GM19455 (cell line): Measurements from ENCODE around the gene TMEM108.

Experiments used
- ATAC-seq: cut with Tn5 transposase; IDR thresholded peaks from one replicate; pipeline ENCODE4 v1.9.1; 2021; ENCODE audit not compliant: unreplicated experiment

TMEM108 gene

DNA sequence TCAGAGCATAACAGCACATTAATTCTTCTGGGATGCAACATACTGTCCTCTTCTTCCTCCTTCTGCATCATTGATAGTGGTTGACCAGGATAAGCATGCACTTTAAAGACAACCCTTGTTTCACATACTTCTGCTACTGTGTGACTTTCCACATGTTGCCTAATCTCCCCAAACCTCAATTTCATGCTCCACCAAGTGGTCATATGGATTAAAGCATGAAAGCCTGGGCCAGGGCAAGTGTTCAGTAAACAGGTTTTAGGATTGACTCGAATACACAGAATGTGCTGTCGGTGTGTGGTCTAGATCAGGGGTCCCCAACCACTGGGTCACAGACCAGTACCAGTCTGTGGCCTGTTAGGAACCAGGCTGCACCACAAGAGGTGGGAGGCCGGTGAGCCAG lies 339.2 kb downstream of the TMEM108 start:
- no peak for ATAC-seq

DNA sequence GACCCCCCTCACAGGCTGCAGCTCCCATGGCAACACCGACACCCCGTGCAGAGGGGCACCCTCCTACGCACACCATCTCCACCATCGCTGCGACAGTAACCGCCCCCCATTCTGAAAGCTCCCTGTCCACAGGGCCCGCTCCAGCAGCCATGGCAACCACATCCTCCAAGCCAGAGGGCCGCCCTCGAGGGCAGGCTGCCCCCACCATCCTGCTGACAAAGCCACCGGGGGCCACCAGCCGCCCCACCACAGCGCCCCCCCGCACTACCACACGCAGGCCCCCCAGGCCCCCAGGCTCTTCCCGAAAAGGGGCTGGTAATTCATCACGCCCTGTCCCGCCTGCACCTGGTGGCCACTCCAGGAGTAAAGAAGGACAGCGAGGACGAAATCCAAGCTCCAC lies 341.7 kb downstream of the TMEM108 start:
- ATAC-seq = no peak

DNA sequence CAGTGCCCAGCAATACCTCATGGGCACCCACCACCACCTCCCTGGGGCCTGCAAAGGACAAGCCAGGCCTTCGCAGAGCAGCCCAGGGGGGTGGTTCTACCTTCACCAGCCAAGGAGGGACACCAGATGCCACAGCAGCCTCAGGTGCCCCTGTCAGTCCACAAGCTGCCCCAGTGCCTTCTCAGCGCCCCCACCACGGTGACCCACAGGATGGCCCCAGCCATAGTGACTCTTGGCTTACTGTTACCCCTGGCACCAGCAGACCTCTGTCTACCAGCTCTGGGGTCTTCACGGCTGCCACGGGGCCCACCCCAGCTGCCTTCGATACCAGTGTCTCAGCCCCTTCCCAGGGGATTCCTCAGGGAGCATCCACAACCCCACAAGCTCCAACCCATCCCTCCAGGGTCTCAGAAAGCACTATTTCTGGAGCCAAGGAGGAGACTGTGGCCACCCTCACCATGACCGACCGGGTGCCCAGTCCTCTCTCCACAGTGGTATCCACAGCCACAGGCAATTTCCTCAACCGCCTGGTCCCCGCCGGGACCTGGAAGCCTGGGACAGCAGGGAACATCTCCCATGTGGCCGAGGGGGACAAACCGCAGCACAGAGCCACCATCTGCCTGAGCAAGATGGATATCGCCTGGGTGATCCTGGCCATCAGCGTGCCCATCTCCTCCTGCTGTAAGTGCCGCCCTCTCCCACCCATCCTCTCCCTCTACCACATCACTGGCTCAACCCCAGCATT lies 342.5 kb downstream of the TMEM108 start:
- ATAC-seq = no peak

GRCh38 chr3:133381346-133382109 lies 343.3 kb downstream of the TMEM108 start:
- no peak for ATAC-seq

DNA sequence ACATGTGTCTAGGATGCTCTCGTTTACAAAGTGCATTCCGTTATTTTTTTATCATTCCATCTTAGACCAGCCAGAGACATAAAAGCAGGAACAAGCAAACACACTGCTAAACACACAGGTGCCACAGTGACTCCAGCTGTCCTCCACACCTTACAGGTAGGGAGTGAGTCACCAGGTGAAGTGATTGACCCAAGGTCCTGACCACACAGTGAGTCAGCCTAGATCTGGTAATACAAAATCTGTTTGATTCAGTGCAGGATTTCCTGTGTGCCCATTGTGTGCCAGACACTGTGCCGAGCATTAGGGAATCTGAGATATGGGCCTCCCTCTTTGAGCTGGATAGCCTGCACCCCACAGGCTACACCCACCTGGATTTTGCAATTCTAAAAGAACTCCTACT lies 345.0 kb downstream of the TMEM108 start:
- ATAC-seq = no peak

DNA sequence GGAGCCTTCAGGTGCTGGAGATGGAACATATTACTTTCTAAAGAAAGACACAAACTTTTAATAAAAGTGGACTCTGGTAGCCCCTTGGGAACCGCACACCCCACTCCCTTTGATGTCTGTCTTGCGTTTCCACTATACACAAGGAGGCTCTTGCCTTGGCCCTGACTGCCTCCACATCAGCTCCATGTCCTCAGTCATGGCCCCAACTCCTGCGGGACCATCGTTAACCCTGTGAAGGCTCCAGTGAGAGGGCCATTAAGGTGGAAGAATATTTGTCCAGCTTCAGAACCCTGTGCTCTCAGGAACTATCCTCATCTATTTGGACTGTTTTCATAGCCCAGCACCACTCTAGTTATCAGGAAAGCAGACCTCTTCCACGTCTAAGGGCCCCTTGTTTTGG lies 345.6 kb downstream of the TMEM108 start:
- no peak for ATAC-seq

GRCh38 chr3:133384331-133385027 lies 346.3 kb downstream of the TMEM108 start:
- ATAC-seq = no peak

DNA sequence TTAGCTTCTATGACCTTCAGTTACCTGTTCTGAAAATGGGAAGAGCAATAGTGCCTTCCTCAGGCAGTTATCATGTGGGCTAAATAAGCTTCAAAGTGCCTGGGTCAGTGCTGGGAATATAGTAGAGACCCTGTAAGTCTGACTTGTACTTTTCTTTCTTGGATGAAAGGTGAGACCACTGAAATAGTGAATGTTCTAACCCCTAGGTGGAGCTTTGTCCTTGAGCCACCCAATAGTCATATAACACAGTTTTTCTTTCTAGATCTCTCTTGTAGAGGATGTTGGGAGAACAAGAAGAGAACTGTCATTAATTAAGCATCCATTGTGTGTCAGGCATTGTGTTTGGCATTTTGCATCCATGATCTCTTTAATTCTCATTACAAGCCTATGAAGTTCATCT lies 348.7 kb downstream of the TMEM108 start:
- no peak for ATAC-seq

- no peak for ATAC-seq
Observed at GRCh38 chr3:133387341-133387740, 349.1 kb downstream of the TMEM108 start.

GRCh38 chr3:133388696-133389395 lies 350.7 kb downstream of the TMEM108 start:
- no peak for ATAC-seq

DNA sequence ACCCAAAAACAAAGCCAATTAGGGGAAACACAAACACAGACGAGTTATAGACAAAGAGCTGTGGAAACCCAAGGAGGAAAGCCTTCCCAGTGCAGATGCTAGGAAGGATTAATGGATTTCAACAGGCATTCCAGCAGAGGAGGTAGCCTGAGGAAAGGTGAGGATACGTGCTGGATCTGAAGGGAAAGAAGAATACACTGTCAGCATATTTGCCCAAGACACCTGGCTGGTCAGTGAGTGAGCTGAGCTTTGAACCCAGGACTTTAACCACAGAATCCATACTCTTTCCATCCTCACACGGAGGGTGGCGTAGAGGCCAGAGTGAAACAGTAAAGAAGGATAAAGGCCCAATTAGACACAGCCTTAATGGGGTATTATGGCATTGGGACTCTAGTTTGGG lies 352.5 kb downstream of the TMEM108 start:
- no peak for ATAC-seq

DNA sequence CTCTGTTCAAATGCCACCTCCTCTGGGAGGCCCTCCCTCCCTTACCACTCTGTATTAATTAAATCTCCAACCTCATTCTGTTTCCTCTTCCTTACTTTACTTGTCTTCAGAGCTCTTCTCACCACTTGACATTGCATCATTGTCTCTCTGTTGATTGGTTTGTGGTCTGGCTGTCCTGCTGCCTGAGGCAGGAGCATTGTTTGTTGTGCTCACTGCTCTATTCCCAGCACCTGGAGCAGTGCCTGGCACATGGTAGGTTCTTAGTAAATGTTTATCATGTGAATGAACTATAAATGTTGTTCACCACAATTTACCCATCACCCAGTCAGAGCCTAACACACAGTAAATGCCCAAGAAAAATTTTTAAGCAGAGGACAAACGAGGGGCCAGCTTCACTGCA lies 355.0 kb downstream of the TMEM108 start:
- ATAC-seq = no peak

DNA sequence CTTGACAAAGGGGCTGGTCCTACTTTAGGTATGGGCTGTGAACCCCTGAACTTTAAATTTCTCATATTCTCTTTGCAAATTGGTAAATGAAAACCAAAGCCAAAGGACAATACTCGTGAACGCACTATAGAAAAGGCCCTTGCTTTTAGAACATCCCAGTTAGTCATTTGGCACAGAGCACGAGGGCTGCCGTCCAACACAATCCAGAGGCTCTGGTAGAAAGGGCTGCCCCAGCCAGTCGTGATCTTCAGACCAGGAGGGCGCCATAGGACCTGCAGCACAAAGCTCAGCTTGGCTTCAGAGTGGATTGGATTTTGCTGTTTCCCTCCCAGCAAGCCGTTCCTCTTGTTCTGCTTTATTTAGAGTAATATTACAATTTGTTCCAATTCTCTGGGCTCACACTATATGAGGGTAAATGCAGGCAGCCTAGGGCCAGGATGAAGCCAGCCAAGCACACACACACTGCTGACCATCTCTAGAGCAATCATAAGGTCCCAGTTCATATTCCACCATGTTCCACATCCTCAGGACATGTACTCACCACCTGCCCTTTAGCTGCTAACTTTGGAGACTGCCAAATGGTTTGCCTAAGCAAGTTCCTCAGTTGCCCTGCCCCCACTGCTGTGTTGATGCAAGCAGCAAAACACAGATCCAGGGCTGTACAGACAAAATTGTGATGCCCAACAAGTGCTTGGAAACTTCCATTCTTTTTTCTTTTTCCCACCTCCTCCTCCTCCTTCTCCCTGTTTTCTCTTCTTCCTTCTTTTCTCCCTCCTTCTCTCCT lies 355.7 kb downstream of the TMEM108 start:
- no peak for ATAC-seq

DNA sequence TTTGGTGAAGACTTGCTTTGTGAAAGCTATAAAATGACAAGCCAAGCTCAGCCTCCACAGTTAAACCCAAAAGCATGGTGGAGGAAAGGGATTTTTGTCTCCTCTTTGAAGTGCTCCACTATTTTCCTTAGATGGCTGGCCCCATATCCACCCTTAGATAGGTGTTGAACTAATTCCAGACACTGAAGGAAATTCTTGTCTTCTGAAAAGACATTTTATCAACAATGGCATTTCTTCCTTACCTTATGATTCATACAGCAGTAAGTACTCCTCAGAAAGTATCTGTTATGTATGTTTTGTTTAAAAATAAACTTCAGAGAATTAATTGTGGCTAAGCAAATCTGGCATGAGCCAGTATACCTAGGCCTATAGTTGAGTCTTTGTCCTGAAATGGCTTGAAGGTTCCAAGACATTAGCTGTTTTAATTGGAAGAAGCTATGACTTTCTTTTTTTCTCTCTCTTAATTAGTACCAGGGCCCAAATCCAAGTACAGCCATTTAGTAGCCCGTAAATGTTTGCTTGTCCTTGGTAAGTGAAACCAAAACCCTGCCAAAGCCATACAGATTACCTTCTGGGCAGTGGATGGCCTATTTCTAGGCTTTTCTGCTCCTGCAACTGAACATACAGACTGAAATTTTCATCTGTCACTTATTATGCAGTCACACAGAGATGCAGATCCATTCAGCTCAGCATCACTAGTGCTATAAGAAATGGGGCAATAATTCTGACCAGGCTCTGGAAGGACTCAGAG lies 356.5 kb downstream of the TMEM108 start:
- no peak for ATAC-seq

DNA sequence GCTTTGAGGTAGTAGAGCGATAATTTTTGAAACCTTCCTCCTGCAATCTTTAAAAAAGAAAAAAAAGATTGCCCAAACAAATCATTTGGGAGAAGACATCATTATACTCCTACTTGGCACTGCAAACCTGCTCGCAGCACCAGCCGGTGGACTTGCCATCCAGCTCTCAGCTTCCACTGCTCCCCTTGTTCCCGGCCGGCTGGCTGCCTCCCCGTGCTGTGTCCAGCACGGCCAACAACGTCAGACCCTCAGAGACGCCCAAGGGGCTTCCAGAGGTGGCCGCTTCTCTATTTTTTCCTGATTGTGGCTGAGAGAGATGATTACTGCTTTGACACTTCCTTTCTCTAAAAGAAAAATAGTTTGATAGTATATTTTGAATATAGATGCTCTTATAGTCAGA lies 358.7 kb downstream of the TMEM108 start:
- ATAC-seq = no peak

DNA sequence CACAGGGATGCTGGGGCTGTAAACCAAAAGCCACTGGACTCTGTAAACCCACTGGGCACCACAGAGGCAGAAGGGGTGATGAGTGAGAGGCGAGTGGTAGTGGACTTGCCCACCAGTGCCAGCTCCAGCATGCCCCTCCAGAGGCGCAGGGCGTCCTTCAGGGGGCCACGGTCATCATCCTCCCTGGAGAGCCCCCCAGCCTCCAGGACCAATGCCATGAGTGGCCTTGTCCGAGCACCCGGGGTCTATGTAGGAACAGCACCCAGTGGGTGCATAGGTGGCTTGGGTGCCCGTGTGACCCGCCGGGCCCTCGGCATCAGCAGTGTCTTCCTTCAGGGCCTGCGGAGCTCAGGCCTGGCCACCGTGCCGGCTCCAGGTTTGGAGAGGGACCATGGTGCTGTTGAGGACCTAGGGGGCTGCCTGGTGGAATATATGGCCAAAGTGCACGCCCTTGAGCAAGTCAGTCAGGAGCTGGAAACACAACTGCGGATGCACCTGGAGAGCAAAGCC lies 361.9 kb downstream of the TMEM108 start, which contains the start of gene BFSP2:
TSS of gene BFSP2 (plus strand) at position 51 of the 510 bp plus-strand sequence. CDS start at position 79, 28 bp downstream.
- ATAC-seq = no peak

DNA sequence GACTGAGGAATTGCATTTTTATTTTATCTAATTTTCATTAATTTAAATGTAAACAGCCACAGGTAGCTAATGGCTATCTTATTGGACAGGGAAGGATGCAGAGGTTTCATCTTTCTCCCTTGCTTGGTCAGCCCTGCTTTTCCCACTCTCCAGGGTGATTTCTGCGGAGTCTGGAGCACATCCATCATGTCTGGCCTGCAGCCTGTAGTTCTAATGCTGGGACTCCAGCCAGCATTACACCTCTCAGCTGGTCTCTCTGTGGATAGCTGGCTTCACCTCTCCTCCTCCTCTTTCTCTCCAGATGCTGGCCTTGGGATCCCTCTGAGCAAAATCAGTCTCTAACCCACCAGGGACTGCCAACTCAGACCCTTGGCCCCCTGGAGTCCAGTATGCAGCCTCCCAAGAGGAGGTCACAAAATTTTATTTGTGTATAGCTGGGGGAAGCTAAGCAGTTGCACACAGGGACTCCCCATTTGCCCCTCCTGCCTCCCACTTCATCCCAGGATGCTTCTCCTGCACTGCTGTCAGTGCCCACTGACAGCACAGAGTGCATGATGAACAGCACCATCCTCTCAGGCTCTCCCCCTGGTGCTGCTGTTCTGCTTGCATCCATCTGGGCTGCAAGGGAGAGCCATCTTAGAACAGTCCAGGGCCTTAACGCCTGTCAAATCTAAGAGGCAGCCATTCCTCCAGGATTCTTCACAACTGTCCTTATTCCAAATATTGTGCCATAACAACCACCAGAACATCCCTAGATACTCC lies 363.4 kb downstream of the TMEM108 start:
- ATAC-seq = no peak

DNA sequence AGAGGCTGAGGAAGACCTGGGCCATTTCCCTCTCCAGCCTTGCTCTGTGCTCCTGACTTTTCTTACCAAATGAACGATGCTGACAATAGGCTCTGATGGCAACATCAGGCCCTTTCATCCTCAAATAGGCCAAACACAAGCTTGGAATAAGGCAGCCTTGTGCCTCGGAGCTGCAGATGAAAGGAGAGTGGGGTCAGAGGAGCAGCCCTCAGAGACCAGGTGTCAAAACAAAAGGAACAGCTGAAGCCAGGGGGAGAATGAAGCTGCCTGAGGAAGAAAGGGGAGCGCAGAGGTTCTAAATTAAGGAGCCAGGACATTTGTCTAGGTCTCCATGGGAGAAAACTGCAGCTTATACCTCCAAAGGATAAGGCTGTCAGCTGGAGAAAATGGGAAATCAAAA lies 366.7 kb downstream of the TMEM108 start:
- no peak for ATAC-seq

DNA sequence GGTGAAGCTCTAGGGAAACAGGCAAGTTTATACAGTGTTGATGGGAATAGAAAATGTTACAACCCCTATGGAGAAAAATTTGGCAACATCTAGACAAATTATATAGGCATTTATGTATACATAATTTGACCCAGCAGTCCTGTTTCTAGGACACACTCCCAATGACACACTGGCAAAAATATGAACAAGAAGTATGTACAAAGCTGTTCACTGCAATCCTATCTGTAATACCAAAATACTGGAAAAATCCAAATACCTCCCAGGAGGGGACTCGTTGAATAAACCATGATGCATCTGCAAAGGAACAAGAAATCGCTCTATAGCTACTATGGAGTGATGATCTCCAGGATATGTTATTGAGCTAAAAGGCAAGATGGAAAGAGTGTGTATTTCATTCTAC lies 370.2 kb downstream of the TMEM108 start:
- no peak for ATAC-seq
